Renal pelvis (tissue), 4 donors: ENCODE data around the gene HAGHL. TPM values are rescaled to one million over a fixed set of nuclear protein-coding genes. Genes with fewer than 3 reads are reported as not detected.
"Not testable (repeated sequence)": the region's sequence is repeated elsewhere in the genome, so short reads cannot be mapped to it uniquely, and the experiment has no call there.

Experiments used
- DNase-seq: peaks from one replicate; pipeline ENCODE4 v3.0.0-alpha.2; 2013
- polyA plus RNA-seq, 3 donors: library from polyadenylated mRNA; unstranded; fragments of 120-200 nt; gene quantifications; one replicate each; pipeline ENCODE4 v1.2.1, GENCODE V29; 2013; ENCODE audit not compliant: insufficient read length in 3 of 3

Gene HAGHL
- polyA plus RNA-seq, 3 donors: 4.6 to 8.5 (median 4.8) TPM

DNA sequence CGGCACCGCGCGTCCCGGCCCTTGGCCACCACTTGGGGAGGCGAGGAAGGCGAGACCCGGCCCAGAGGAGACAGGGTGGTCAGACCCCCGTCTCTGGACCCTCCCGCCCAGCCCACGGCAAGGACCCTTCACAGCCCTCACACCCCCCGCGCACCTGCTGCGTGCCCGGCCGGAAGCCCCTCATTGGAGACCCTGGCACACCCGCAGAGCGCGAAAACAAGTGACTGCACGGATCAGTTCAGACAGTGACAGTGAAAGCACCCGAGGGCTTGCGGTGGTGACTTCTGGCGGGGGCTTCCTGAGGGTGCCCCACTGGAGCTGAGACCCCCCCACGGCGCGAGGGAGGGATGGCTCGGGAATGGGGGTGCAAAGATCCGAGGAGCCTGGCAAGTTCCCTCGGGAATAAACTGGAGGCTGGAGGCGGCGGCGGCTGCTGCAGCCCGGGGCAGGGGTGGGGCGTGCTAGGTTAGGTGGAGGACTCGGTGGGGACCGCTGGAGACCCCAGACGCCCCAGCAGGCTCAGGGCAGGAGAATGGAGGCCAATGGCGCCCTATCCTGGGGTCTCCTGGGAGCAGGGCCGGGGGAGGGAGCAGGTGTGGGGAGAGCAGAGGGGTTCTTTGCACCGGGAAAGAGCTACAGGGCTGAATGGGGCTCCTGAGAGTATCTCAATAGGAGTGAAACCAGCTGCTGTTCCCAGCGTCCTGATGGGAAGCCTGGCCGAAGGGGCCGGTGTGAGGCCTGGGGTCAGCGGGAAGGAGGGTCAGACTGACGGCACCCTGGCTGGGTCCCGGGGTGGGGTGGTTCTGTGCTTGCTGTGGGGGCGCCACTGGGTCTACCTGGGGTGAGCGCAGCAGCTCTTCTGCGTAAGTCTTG is 20.5 kb upstream of the HAGHL start:
- DNase-seq: no peak

DNA sequence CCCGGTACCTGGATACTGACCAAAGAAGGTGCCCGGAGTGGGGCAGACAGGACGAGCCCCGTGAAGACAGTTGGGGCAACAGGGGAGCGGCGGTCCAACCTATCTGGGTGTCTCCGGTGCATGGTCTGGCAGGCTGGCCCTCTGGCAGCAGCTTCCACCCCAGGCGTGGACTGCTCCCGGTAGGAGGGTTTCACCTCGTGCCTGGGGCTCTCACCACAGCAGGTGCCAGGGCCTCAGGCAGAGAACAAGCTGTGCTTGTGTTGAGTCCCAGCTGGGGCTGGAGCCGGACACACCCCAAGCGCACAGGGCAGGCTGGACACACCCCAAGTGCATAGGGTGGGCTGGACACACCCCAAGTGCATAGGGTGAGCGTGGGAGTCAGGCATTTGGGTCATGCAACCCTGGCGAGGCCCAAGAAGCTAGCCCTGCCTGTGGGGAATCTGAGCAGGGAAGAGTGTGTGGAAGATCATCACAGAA is 19.8 kb upstream of the HAGHL start:
- DNase-seq: no peak

DNA sequence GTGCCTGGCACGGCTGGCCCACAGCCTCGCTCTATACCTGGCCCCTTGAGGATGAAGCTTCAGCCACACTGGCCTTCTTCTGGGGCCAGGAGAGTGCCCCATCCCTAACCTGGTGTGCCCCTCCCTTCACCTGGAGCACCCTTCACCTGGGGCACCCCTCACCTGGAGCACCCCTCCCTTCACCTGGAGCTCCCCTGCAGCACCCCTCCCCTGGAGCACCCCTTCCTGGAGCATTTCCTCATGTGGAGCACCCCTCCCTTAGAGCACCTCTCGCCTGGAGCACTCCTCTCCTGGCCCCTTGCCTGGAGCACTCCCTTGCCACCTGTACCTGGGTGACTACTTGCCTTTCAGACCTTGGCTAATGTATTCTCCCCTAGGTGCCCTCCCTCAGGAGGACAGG is 18.9 kb upstream of the HAGHL start:
- no peak for DNase-seq

DNA sequence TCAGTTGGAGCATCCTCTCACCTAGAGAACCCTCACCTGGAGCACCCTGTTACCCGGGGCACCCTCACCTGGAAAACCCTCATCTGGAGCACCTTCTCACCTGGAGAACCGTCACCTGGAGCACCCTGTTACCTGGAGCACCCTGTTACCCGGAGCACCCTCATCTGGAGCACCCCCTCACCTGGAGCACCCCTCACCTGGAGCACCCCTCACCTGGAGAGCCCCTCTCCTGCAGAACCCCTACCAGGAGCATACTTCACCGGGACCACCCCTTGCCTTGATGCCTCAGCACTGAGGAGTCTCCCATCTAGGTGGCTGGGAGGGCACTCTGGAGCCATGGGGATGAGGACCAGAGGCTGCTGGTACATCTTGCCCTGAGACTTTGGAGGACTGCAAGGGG is 17.9 kb upstream of the HAGHL start:
- DNase-seq: no peak

DNA sequence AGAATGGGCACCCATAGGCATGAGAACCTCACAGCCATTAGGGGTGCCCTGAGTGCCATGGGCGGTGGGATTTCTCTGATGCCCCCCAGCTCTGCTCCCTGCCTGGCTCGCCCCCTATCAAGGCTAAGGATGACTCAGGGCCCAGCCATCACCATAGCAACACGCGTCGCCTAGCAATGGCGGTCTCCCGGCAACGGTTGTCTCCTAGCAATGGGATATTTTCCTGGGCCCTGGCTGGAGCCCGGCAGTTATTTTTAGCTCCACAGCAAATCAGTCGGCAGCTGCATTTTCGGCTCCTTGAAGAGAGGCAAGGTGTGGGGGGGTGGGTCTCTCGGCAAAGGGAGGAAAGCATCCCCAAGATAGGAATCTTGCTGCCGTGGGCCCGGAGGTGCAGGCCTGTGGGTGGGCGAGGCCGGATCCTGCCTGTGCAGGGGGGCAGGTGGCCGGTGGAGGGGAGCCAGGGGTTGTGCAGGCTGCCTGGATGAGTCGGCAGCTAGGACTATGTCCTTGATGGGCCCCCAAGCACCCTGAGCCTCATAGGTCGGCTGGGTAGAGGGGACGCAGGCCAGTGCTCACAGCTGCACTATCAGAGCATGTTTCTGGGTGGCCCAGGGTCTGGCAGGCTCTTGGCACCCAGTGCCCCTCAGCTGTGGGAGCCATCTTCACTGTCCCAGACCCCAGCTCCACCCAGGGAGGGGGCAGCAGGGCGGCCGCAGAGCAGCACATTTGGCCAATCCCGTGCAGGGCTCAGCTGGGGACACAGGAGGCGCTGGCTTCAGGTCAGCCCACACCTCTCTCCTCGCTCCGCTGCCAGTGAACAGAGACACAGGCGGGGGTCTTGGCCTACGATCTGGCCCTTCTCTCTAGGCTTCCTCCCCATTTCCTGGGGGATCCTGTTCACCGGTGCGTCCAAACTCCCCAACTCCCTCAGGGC is 17.1 kb upstream of the HAGHL start:
- no peak for DNase-seq

DNA sequence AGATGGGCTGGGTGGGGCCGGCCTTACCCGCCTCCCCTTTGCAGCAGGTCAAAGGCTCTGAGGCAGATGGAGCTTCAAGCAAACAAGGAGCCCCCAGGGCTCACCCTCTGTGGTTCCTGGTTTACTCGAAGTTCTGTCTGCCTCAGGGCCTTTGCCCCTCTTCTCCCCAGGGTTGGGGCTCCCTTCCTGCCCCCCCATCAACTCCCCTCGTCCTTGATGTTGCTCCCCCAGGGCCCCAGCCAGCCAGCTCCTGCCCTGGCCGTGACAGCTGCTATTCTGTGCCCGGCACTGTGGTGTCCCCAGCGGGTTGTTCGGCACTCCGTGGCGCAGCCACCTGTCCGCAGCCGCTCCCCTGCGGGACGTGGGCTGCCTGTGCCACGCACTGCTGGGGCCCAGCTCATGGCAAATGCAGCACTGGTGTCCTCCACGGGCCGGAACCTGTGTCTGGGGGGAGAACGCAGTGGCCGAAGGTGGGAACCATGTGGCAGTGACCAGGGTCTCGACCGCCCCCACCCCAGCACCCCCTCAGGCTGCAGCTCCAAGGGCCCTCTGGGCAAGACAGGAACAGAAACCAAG is 16.3 kb upstream of the HAGHL start:
- DNase-seq: no peak

DNA sequence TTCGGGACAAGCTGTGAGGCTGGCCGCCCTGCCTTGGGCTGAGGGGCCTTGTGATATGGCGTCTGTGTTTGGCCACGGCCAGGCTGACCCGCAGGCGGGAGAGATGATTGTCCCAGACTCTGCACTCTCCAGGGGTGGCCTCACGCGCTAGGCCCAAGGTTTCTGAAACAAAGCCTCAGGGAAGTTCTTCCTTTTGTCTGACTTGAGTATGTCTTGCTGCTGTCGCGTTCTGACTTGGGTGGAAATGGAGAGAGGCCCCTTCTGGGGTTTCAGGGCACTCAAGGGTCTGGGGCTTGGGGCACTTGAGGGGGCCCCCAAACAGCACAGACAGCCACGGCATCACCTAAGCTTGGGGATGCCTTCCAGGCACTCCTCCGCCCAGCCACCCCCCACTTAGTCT is 15.8 kb upstream of the HAGHL start:
- DNase-seq: no peak

DNA sequence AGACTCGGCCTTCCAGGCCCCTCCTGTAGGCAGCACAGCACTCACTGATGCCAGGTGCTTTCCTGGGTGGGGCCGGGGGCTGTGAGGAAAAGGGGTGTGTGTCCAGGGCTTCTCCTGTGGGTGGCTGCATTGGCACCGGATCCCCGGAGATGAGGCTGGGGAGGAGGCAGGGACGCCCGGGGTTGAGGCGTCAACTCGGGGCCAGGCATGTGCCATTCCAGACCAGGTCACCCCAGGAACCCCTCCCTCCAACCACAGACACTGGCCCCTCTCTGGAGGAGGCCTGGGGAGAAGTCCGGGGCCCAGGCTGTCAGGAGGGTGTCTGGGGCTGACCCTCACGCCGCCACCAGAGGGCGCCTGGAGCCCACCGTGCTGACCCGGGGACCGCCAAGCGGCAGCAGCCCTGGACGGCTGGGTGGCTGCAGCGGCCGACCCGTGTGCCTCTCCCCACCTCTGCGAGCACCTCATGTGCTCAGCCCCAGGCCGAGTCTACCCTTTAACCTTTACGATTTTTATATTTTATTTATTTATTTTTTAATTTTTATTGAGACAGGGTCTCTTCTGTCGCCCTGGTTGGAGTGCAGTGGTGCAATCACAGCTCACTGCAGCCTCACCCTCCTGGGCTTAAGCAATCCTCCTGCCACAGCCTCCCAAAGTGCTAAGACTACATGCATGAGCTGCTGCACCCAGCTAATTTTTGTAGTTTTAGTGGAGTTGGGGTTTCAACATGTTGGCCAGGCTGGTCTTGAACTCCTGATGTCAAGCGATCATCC is 15.2 kb upstream of the HAGHL start:
- DNase-seq: no peak

DNA sequence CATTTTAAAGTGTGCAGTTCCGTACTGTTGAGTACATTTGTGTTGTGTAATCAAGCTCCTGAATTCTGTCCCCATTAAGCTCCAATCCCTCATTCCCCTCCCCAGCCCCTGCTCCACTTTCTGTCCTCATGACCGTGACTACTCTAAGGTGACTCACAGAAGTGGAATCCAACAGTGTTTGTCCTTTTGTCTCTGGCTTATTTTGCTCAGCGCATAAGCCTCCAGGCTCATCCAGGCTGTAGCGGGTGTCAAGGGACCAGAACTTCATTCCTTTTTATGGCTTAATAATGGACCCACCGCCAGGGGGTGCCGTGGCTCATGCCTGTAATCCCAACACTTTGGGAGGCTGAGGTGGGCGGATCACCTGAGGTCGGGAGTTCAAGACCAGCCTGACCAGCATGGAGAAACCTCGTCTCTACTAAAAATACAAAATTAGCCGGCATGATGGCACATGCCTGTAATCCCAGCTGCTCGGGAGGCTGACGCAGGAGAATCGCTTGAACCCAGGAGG is 14.1 kb upstream of the HAGHL start:
- DNase-seq: not testable (repeated sequence)

DNA sequence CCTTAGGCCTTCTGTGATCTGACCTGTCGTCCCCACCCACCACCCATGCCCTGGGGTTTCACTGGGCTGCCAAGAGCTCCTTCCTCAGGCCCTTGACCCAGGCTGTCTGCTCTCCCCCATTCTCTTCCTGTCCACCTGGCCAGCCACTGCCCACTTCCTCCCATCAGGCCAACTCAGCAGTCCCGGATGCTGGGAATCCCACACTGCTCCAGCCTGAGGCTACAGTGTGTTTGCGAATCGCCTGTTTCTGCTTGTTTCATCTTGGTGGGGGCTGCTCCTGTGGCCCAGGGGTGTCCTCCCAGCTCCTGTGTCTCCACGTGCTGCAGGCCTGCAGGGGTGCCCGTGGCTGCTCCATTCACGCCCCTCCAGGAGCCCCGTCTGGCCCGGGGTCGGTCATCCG is 12.8 kb upstream of the HAGHL start:
- DNase-seq: no peak

DNA sequence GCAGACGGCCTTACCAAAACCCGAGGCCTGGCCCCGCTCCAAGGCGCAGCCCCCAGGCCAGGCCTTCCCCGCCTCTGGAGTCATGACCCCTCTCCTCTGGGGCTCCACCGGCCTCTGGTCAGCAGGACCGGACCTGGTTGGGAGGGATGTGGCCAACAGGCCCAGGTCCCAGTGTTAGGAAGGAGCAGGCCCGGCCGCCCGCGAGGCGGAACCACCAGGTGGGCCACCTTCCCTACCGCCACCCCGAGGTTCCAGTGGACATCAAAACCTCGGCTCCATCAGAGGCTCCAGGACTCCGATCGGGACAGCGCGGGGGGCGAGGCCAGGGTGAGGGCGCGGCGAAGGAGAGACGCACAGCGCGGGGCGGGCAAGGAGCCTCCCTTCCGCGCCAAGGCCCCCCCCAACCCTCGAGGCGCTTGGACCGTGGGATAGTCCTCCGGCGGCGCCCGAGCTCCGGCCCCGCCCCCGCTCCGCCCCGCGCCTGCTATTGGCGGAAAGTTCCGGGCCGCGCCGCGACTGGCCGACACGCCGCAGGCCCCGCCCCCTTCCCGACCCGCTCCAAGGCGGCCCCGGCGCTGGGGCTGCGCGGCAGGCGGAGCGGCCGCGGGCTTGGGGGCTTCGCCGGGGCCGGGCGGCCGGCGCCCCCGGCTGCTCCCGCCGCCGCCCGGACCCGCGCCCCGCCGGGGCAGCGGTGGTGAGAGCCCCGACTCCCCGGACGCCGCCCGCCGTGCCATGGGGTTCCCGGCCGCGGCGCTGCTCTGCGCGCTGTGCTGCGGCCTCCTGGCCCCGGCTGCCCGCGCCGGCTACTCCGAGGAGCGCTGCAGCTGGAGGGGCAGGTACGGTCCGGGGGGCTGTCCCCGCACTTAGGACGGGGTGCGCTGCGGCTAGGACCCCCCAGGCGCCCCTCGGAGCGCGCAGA is 12.1 kb upstream of the HAGHL start, which contains the start of gene METRN:
METRN (plus strand) TSS at position 561 of the 919 bp plus-strand sequence; CDS start at position 733, 172 bp downstream.
- peak; percentile 86 for DNase-seq

DNA sequence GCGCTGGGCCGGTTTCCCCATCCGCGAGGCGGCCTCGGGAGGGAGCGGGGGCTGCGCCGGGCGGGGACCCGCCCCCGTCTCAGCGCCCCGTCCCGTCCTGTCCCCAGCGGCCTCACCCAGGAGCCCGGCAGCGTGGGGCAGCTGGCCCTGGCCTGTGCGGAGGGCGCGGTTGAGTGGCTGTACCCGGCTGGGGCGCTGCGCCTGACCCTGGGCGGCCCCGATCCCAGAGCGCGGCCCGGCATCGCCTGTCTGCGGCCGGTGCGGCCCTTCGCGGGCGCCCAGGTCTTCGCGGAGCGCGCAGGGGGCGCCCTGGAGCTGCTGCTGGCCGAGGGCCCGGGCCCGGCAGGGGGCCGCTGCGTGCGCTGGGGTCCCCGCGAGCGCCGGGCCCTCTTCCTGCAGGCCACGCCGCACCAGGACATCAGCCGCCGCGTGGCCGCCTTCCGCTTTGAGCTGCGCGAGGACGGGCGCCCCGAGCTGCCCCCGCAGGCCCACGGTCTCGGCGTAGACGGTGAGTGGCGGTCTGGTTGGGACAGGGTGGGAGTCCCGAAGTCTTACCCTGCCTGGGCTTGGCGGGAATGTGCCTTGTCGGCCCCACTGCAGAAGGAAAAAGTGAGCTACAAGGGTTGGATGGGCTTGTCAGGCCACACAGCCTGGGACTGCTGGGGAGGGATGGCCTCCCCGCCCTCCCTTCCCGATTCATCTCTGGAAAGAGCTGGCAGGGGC is 11.3 kb upstream of the HAGHL start:
- DNase-seq: no peak

DNA sequence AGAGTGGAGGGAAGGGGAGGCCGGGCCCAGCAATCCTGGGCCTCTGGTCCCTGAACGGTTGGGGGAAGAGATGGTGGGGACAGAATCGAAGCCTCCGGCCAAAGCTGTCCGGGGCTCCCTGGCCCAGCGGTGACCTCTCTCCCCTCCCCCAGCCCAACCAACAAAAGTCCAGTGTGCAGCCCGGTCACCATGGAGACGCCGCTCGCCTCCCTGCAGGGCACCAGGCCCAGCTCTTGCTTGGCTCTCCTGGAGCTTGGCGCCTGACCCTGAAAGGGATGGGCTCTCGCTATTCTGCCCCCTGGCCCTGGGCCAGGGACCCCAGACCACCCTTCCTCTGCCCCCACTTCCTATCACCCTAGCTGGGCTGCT is 10.7 kb upstream of the HAGHL start:
- no peak for DNase-seq

DNA sequence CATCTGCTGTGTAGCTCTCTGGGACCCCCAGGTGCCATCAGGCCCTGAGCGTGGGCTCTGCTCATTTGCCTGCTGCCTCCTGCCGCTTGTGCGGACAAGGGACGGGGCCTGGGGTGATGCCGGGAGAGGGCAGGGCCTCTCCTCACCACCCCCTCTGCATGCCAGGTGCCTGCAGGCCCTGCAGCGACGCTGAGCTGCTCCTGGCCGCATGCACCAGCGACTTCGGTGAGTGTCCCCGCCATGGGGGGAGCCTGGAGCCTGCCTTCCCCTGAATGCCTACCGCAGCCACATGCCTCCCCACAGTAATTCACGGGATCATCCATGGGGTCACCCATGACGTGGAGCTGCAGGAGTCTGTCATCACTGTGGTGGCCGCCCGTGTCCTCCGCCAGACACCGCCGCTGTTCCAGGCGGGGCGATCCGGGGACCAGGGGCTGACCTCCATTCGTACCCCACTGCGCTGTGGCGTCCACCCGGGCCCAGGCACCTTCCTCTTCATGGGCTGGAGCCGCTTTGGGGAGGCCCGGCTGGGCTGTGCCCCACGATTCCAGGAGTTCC is 10.1 kb upstream of the HAGHL start:
- no peak for DNase-seq

DNA sequence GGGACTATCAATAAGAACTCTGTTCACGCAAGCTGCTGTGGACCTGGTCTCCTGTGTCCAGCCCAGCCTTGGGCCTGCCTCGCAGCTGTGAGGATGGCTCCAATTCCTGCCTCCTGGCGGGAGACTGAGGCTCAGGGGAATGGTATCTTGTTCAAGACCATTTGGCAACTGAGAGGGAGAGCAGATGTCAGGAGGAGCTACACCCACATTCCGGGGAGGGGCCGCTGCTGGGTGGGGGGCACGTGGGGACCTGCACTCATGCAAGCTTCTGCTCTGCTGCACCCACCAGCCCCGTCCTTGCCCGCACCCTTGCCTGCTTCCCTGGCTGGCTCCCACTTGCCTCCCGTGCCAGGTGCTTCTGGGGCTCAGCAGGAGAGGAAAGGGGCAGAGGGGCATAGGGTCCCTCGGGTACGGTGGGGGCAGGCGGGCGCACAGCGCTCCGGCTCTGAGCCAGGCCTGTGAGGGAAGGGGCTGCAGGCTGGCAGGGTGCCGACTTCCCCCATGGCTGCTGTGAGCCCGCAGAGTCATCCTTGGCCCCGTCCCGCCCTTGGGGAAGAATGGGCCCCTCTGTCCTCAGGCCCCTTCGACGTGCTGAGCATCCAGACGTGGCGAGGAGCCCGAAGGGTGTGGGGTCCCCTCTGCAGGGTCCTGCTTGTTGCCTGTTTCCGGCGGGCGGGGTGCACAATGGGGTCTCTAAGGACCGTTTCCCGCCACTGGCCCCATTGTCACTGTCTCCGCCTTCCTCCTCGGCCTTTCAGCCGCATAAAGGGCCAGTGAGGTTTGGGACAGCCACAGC is 9.3 kb upstream of the HAGHL start:
- no peak for DNase-seq

DNA sequence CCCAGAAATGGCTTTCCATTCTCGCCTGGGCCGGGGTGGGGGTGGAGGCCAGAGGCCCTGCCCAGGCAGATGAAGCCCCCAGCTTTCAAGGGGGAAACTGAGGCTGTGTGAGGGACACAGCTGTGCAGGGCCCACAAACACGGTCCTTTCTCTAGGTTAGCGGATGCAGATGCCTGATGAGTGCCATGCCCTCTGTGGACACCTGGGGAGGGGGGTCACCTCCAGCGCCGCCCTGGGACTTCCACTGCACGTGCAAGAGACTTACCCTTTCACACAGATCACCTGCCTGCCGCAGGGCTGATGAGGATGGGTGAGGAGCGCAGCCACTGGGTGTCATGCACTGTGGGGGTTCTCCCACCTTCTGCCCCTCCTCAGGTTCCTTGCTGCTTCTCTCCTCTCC is 8.5 kb upstream of the HAGHL start:
- no peak for DNase-seq

DNA sequence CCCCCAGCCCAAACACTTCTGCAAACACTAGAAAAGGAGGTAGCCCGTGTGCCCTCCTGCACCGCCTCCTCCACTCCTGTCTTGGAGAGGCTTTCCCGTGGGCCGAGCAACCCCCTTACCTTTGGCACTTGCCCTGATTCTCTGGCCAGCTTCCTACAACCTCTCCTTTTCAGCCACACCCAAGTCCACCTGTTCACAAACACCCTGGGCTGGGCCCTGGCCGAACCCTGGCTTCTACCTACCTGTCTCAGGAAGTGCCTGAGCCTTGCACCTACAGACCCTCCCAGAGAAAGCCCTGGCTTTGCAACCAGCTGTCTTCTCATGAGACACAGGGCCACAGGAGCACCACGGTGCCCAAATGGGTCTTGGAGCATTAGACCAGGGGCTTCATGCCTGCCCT is 8.0 kb upstream of the HAGHL start:
- DNase-seq: no peak

DNA sequence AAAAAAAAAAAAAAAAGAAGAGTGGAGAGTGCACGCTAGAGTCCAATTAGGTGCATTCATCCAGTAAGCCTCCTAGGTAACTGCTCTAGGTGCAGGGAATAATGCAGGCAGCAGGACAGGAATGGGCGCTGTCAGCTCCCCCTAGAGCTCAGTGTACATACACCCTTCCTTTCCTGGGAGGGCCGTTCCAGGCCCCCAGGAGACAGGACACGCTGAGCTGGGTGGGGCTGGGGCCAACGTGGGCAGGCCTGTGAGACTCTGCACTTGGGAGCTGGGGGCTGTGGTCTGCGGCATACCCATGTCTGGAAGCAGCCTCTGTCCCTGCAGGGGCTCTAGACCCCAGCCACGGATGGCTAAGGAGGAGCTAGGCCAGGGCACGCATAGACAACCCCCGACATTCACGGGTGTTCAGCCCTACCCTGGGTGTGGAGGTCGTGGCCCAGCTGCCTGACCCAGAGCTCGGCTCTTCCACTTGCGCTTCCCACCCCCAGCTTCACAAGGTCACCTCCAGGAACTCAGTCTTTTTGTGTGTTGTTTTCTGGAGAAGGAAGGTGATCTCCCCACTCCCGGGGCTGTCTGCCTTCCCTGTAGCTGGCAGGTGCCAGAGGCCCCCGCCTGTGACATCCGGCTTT is 7.0 kb upstream of the HAGHL start:
- no peak for DNase-seq
